HG02798 (cell line): ENCODE results near the gene BFAR.
"Not testable (repeated sequence)": the region's sequence is repeated elsewhere in the genome, so short reads cannot be mapped to it uniquely, and the experiment has no call there.

Experiments used
- ATAC-seq: cut with Tn5 transposase; IDR thresholded peaks from one replicate; pipeline ENCODE4 v1.9.1; 2021; ENCODE audit warnings: mild to moderate bottlenecking; ENCODE audit not compliant: unreplicated experiment, poor library complexity

BFAR gene

DNA sequence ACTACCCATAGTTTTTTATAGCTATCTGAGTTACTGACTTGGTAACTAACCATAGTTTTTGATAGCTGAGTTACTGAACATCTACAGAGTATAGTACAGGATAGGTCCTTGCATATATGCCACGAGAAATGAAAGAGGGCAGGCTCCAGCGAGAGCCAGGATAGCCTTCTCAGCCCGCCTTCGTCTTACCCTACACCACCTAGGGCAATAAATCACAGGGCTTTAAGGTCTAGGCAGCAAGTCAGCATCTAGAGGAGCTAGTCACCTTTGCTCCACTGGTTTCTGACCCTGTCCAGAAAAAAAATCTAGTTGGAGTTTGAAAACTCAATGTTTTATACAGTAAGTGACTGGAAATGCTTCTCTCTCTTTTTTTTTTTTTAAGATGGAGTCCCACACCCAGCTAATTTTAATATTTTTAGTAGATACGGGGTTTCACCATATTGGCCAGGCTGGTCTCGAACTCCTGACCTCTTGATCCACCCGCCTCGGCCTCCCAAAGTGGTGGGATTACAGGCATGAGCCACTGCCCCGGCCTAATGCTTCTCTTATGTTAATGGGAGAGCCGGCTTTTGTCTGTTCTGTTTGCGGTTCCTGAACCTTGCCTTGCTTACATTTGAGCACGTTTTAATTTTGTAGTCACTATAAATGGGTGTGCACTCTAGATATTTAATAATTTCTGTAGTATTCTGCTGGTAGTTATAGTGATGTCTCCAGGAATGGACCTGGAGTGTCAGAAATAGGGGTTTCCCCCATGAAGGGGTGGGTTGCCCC lies 2.8 kb downstream of the BFAR start:
- no peak for ATAC-seq

DNA sequence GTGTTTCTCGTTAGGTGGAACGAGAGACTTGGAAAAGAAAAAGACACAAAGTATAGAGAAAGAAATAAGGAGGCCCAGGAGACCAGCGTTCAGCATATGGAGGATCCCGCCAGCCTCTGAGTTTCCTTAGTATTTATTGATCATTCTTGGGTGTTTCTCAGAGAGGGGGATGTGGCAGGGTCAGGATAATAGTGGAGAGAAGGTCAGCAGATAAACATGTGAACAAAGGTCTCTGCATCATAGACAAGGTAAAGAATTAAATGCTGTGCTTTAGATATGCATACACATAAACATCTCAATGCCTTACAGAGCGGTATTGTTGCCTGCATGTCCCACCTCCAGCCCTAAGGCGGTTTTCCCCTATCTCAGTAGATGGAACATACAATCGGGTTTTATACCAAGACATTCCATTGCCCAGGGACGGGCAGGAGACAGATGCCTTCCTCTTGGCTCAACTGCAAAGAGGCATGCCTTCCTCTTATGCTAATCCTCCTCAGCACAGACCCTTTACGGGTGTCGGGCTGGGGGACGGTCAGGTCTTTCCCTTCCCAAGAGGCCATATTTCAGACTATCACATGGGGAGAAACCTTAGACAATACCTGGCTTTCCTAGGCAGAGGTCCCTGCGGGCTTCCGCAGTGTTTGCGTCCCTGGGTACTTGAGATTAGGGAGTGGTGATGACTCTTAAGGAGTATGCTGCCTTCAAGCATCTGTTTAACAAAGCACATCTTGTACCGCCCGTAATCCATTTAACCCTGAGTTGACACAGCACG lies 3.6 kb downstream of the BFAR start:
- ATAC-seq: not testable (repeated sequence)

DNA sequence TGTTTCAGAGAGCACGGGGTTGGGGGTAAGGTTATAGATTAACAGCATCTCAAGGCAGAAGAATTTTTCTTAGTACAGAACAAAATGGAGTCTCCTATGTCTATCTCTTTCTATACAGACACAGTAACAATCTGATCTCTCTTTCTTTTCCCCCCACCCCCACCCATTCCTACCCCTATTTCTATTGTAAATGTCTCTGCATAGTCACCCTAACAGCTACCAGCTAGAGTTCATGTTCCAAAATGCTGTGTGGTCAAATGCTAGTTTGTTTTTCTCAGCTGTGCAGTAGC lies 4.1 kb downstream of the BFAR start:
- not testable (repeated sequence) for ATAC-seq

DNA sequence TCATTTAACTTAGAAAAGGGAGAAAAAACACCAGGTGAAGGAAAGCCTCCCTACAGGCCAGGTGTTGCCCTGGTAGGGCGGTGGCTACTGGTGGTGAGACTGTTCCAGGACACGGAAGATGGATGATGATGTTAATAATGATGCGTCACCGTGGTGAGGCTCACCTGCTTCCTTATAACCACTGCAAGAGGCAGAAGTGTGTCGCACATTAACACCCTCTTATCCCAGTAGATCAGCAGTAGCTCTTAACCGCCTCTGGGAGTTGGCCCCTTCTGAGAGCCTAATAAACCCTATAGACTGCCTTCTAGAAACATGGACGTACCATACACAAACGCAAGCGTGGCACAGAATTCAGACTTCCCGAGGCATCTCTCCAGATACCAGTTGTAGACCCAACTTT lies 7.8 kb downstream of the BFAR start:
- no peak for ATAC-seq

DNA sequence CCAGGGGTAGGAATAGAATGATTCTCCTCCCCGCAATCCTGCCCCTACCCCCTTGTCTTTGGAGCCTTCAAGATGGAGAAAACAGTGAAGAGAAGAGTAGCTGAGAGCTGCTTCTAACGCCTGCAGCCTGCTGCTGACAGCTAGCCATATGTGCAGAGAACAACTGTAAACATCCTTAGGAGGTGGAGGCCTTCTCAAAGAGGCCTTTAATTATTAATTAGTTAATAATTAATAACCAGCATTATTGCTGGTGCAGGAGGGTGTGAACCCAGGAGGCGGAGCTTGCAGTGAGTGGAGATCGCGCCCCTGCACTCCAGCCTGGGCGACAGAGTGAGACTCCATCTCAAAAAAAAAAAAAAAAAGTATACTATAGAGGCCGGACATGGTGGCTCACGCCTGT lies 8.5 kb downstream of the BFAR start:
- no peak for ATAC-seq

DNA sequence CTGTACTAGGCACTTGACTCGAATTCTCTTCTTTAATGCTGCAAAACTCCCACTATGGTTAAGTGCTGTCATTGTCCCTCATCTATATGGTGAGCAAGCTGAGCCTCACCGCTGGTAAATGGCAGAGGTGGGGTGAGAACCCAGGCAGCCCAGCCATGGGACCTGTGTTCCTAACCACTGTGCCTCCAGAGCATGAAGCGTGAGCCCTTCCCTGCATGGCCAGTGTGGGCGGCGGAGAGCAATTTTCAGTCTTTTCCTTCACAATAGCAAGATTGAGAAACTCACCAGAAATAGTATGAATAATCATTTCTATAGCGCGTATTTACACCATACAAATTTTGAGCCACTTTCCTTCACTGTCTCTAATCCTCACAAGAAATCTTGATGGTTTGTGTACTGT lies 9.2 kb downstream of the BFAR start:
- ATAC-seq: no peak

DNA sequence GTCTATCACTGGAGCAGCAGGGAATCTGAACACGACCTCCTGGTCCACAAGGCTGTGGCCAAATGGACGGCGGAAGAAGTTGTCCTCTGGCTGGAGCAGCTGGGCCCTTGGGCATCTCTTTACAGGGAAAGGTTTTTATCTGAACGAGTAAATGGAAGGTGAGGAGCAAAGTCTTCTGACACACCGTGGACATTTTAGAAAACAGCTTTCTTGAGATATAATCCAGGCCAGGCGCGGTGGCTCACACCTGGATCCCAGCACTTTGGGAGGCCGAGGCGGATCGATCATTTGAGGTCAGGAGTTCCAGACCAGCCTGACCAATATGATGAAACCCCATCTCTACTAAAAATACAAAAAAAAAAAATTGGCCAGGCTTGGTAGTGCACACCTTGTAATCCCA lies 17.1 kb downstream of the BFAR start:
- no peak for ATAC-seq

DNA sequence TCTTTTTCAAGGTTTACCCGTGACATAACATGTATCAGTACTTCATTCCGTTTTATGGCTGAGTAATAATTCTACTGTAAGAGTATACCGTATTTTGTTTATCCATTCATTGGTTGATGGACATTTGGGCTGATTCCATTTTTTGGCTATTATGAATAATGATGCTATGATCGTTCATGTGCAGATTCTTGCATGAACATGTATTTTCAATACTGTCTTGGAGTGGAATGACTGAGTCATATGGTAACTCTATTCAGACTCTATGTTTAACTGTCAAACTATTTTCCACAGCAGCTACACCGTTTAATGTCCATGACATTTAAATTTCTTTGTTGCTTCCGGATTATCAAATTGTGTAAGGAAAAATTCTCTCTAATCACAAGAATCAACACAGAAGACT lies 17.9 kb downstream of the BFAR start:
- ATAC-seq: no peak

DNA sequence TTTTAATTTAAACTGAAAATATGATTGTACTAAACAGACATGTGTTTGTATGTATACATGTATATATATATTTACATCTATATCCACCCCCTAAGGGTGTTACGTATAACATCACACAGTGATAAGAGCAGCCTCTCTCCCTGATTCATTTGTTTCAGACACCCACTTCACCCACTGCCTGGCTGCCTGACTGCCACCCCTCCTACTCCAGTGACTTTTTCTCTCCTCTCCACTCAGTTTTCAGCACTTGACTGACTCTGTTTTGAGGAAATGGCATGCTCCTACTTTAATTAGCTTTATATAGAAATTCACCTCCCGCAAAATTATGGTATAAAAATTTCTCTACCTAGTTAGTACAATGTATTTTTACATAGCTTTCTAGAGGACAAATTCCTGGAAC lies 20.0 kb downstream of the BFAR start:
- ATAC-seq: no peak

DNA sequence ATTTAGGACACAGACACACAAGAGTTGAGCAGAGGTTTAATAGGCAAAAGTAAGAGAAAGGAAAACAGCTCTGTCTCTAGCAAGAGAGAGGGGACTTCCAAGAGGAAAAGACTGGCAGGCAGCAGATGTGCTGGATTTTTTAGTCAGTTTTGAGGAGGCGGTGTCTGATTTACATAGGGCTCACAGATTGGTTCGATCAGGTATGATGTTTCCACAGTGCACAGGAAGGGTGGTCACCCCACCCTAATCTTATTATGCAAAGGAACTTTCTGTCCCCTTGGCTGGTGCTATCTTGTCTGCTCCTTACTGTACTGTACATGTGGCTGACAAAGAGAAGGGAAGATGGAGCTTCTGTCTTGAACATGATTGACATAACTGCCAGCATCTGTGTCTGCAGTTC lies 25.3 kb downstream of the BFAR start:
- peak; percentile 68 for ATAC-seq

DNA sequence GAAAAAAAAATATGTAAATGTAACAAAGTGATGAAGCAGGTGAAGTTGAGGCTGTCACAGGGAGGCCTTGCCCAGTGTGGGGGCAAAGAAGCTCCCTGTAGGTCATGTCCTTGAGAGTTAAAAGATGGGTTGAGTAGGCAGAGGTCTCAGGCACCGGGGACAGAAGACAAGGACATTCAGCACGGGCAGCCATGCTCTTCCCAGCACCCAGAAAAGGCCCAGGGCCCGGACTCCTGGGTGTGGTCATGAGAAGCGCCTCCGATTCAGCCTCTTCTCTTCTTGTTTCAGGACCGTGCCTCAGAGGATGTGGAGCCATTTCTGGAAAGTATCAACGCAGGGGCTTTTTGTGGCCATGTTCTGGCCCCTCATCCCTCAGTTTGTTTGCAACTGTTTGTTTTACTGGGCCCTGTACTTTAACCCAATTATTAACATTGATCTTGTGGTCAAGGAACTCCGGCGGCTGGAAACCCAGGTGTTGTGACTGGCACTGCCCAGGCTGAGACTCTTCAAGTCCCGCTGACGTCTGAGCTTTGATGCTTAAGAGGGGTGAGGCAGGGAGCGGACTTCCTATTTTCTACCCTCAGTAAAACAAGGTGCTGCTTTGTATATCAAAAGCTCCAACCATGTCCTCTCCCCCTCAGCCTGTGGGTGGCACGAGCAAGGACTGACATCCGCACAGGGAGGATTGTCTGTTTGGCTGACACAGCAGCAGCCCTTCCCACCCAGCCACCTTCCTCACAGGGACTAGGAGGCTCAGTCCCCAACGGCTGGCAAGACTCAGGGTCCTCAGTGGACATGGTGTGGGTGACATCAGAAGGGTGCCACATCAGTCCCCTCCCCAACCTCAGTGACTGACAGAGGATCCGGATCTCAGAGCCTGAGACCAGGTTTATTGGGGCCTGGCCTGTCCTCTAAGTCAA lies 34.9 kb downstream of the BFAR start:
- no peak for ATAC-seq

DNA sequence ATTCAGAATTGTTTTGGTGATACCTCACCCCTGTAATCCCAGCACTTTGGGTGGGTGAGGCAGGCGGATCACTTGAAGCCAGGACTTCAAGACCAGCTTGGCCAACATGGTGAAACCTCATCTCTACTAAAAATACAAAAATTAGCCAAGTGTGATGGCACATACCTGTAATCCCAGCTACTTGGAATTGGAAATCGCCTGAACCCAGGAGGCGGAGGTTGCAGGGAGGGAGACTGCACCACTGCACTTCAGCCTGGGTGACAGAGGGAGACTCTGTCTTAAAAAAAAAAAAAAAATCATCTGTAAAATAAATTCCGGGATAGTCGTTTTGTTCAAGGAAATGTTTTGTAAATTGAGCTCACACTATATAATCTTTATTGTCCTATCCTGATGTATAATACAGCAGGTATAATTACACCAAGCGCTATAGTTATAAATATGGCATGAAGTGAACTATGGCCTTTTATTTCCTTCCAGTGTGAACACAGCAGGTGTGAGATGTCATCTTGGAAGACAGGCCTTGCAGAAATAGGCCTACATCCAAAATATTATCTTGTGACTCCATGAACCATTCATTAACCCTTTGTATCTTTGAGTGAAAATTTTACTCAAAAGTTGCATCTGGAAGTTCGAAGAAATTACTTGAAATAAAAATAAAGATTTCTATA lies 35.9 kb downstream of the BFAR start:
- no peak for ATAC-seq

DNA sequence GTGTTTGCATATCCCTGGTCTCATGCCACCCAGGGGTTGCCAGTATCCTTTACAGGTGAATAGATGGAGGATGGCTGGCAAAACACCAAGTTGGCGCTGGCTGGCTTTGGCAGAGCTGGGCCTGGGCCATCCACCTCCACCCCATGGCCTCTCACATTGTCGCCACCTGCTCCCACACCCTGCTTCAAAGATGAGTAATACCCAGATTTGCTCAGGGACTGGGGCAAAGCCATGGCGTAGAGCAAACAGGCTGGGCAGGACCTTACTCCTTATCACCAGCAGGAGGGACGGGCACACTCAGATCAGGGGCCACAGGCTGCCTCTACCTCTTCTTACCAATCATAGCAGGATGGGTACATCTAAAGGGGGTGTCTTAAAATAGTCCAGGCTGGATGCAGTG lies 37.0 kb downstream of the BFAR start:
- ATAC-seq: no peak

DNA sequence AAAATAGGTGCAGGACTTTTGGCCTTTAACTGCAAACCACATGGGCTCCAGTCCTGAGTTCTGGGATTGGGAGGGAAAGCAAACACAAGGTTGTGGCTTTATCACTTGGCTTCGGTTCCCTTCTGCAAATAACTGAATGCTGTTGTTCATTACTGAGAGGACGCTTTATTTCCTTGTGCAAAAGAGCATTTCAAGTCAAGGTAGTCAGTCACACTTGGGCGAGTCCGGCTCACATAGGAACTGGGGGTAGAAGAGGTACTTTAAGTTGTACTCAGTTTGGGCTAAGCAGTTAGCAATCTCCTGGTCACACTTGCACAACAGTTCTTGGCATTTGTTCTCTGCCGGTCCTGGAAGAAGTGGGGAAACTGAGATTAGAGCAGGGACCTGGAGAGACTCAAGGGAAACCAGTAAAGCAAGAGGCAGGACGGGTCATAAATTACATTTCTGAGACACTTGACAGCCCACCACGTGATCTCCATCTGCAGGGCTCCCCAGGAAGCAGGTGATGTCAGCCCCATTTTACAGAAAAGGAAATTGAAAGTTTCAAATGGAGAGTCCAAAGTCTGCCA lies 39.7 kb downstream of the BFAR start:
- ATAC-seq: peak; percentile 72

DNA sequence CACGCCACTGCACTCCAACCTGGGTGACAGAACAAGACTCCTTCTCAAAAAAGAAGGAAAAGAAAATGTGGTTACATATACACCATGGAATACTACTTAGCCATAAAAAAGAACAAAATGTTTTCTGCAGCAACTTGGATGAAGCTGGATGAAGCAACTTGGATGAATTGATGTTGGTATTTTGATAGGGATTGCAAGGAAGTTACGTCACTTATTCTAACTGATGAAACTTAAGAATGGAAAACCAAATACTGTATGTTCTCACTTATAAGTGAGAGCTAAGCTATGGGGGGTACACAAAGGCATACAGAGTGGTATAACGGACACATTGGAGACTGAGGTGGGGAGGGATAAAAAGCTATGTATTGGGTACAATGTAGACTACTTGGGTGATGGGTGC lies 43.9 kb downstream of the BFAR start:
- ATAC-seq: no peak

DNA sequence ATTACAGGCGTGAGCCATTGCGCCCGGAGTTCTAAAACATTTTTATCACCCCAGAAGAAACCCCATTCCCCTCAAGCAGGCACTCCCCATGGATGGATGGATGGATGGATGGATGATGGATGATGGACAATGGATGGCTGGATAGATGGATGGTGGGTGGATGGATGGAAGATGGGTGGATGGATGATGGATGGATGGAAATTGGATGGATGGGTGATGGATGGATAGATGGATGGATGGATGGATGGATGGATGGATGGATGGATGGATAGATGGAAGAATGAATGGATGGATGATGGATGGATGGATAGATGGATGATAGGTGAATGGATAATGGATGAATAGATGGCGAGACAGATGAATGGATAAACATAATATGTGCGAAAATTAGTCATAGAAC lies 44.9 kb downstream of the BFAR start:
- no peak for ATAC-seq

DNA sequence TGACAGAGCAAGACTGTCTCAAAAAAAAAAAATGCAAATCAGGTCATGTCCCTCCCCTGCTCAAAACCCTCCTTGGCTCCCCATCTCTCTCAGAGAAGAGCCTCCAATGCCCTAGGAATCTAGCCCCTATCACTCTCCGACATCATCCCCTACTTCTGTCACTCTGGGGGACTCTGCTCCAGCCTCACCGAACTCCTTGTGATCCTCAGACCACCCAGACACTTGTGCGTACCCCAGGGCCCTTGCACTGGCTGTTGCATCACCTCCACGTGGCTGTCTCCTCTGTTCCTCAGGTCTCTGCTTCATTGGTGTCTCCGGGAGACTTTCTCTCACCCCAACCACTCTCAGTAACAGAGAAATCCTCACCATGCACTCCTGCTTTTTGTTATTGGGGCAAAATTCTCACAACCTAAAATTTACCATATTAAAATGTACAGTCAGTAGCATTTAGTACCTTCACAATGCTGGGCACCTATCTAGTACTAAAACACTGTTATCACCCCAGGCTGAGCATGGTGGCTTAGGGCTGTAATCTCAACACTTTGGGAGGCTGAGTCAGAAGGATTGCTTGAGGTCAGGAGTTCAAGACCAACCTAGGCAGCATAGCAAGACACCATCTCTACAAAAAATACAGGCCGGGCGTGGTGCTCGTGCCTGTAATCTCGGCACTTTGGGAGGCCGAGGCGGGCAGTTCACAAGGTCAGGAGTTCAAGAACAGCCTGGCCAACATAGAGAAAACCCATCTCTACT lies 46.2 kb downstream of the BFAR start:
- no peak for ATAC-seq

DNA sequence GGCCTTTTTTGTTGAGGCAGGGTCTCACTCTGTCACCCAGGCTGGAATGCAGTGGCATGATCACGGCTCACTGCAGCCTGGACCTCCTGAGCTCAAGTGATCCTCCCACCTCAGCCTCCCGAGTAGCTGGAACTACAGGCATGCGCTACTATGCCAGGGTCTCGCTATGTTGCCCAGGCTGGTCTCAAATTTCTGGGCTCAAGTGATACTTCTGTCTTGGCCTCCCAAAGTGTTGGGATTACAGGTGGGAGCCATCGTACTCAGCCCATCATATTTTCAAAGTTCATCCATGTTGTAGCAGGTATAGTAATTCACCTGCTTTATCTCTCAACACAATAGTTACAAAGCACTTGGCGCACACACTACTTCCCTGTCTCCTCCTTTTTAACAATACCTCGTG lies 47.6 kb downstream of the BFAR start:
- ATAC-seq: not testable (repeated sequence)

DNA sequence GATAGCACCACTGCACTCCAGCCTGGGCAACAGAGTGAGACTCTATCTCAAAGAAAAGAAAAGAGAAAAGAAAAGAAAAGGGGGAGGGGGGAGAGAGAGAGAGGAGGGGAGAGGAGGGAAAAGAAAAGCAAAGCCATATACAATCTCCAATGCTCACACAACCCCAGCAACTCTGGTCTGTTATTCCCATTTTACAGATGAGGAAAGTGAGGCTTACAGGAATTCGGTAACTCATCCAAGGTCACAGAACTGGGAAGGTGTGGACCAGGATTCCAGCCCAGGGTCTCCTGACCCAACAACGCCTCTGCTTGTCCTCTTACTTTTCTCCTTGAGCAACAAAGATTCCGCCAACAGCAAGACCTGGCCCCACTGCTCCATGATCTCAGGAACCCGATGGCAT lies 48.4 kb downstream of the BFAR start:
- no peak for ATAC-seq

DNA sequence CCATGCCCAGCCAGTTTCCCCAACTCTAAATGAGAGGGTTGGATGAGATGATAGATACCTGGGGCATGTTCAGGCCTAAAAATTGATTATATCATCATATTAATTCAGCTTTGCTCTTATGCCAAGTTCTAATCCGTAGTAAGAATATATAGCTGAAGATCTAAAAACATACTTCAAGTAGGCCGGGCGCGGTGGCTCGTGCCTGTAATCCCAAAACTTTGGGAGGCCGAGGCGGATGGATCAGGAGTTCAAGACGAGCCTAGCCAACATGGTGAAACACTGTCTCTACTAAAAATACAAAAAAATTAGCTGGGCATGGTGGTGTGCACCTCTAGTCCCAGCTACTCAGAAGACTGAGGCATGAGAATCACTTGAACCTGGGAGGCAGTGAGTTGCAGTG lies 49.4 kb downstream of the BFAR start:
- no peak for ATAC-seq
